GM23338 (cell line): ENCODE results near the gene DIDO1.

Experiments used
- ETS1 ChIP-seq: IDR thresholded peaks from 2 replicates; pipeline ENCODE4 v1.6.1; 2016; ENCODE audit warnings: antibody characterized with exemption
- EZH2 ChIP-seq: fragments of 200-600 bp; sonication (generic); IDR thresholded peaks from one replicate; pipeline ENCODE4 v1.8.0; 2017; ENCODE audit warnings: antibody characterized with exemption, mild to moderate bottlenecking, low read depth; ENCODE audit not compliant: unreplicated experiment
- EZH2phosphoT487 ChIP-seq: fragments of 200-600 bp; sonication (generic); IDR thresholded peaks from one replicate; pipeline ENCODE4 v1.8.1; 2018; ENCODE audit warnings: antibody characterized with exemption; ENCODE audit not compliant: unreplicated experiment
- JUNB ChIP-seq: IDR thresholded peaks from one replicate; pipeline ENCODE4 v1.6.1; 2016; ENCODE audit warnings: antibody characterized with exemption; ENCODE audit not compliant: unreplicated experiment
- NANOG ChIP-seq: IDR thresholded peaks from 2 replicates; pipeline ENCODE4 v1.6.1; 2016; ENCODE audit warnings: antibody characterized with exemption, borderline replicate concordance
- POLR2AphosphoS5 ChIP-seq: IDR thresholded peaks from 2 replicates; pipeline ENCODE4 v1.6.1; 2016; ENCODE audit warnings: antibody characterized with exemption, low read depth
- ZNF462 ChIP-seq: fragments of 250-450 bp; sonication (Bioruptor Pico); IDR thresholded peaks from 2 replicates; pipeline ENCODE4 v1.5.0; 2020; ENCODE audit warnings: mild to moderate bottlenecking, moderate library complexity
- TF ChIP-seq, protein P1 (sequence below), 2 experiments: fragments of 200-600 bp in 1 of 2; sonication (generic) in 1 of 2; conservative IDR thresholded peaks; 2 replicates each; pipeline versions ENCODE4 v1.5.1 to v1.6.1; 2016 to 2017; ENCODE audit warnings: antibody characterized with exemption in 2 of 2, low read depth in 2 of 2, mild to moderate bottlenecking in 2 of 2, moderate library complexity in 1 of 2
- TF ChIP-seq, protein P2 (sequence below): IDR thresholded peaks from one replicate; pipeline ENCODE4 v1.6.1; 2018; ENCODE audit warnings: antibody characterized with exemption; ENCODE audit not compliant: unreplicated experiment

- TF ChIP-seq, protein P1, sequence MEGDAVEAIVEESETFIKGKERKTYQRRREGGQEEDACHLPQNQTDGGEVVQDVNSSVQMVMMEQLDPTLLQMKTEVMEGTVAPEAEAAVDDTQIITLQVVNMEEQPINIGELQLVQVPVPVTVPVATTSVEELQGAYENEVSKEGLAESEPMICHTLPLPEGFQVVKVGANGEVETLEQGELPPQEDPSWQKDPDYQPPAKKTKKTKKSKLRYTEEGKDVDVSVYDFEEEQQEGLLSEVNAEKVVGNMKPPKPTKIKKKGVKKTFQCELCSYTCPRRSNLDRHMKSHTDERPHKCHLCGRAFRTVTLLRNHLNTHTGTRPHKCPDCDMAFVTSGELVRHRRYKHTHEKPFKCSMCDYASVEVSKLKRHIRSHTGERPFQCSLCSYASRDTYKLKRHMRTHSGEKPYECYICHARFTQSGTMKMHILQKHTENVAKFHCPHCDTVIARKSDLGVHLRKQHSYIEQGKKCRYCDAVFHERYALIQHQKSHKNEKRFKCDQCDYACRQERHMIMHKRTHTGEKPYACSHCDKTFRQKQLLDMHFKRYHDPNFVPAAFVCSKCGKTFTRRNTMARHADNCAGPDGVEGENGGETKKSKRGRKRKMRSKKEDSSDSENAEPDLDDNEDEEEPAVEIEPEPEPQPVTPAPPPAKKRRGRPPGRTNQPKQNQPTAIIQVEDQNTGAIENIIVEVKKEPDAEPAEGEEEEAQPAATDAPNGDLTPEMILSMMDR (conservative IDR thresholded peaks at IDR 0.05; ENCODE audit: low read depth in 2 of 2), result no peak; a peak in 1 of 4 replicates
- TF ChIP-seq NANOG, result no peak
- TF ChIP-seq EZH2phosphoT487, result no peak
- no peak for TF ChIP-seq EZH2
- no peak for TF ChIP-seq POLR2AphosphoS5
- TF ChIP-seq, protein P2, sequence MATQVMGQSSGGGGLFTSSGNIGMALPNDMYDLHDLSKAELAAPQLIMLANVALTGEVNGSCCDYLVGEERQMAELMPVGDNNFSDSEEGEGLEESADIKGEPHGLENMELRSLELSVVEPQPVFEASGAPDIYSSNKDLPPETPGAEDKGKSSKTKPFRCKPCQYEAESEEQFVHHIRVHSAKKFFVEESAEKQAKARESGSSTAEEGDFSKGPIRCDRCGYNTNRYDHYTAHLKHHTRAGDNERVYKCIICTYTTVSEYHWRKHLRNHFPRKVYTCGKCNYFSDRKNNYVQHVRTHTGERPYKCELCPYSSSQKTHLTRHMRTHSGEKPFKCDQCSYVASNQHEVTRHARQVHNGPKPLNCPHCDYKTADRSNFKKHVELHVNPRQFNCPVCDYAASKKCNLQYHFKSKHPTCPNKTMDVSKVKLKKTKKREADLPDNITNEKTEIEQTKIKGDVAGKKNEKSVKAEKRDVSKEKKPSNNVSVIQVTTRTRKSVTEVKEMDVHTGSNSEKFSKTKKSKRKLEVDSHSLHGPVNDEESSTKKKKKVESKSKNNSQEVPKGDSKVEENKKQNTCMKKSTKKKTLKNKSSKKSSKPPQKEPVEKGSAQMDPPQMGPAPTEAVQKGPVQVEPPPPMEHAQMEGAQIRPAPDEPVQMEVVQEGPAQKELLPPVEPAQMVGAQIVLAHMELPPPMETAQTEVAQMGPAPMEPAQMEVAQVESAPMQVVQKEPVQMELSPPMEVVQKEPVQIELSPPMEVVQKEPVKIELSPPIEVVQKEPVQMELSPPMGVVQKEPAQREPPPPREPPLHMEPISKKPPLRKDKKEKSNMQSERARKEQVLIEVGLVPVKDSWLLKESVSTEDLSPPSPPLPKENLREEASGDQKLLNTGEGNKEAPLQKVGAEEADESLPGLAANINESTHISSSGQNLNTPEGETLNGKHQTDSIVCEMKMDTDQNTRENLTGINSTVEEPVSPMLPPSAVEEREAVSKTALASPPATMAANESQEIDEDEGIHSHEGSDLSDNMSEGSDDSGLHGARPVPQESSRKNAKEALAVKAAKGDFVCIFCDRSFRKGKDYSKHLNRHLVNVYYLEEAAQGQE, result no peak
- TF ChIP-seq JUNB, result no peak
- no peak for TF ChIP-seq ZNF462 (CRISPR knock-in tag)
- no peak for TF ChIP-seq ETS1
Observed at GRCh38 chr20:62860391-62860923, 65.8 kb downstream of the DIDO1 start.
